Tibial nerve (tissue), 4 donors: ENCODE measurements around the gene ENOX1. TPM values are rescaled to one million over a fixed set of nuclear protein-coding genes. Genes with fewer than 3 reads are reported as not detected.

ENCODE experiments used
- DNase-seq, 2 donors: peaks; one replicate each; pipeline ENCODE4 v3.0.0-alpha.2; 2019; ENCODE audit warnings: low spot score in 2 of 2
- H3K27ac ChIP-seq, 4 donors: fragments of 200-600 bp; sonication (generic) in 3 of 4; one replicate each; pipeline ENCODE4 v1.5.1; 2017 to 2019; ENCODE audit warnings: mild to moderate bottlenecking in 1 of 4
- H3K27me3 ChIP-seq, 2 donors: fragments of 200-600 bp; sonication (generic) in 1 of 2; one replicate each; pipeline versions ENCODE4 v1.5.1 to v1.6.0; 2017 to 2019
- H3K36me3 ChIP-seq, 3 donors: fragments of 200-600 bp; sonication (generic); one replicate each; pipeline ENCODE4 v1.5.1; 2018 to 2019
- H3K4me1 ChIP-seq, 4 donors: fragments of 200-600 bp; sonication (generic) in 3 of 4; one replicate each; pipeline ENCODE4 v1.5.1; 2017 to 2019
- H3K4me3 ChIP-seq, 4 donors: fragments of 200-600 bp; sonication (generic) in 3 of 4; one replicate each; pipeline ENCODE4 v1.5.1; 2017 to 2019; ENCODE audit warnings: mild to moderate bottlenecking in 1 of 4, moderate library complexity in 1 of 4
- H3K9me3 ChIP-seq, 4 donors: fragments of 200-600 bp; sonication (generic) in 3 of 4; one replicate each; pipeline ENCODE4 v1.5.1; 2017 to 2019
- CTCF ChIP-seq, 5 experiments: fragments of 200-600 bp in 3 of 5; fragments of 450-650 bp in 2 of 5; sonication (generic) in 3 of 5; IDR thresholded peaks; one replicate each; pipeline ENCODE4 v1.5.1; 2016 to 2019; ENCODE audit warnings: antibody characterized with exemption in 5 of 5, mild to moderate bottlenecking in 3 of 5, moderate library complexity in 2 of 5
- EP300 ChIP-seq, 2 donors: sonication (generic); formaldehyde crosslinking; IDR thresholded peaks; one replicate each; pipeline ENCODE4 v1.6.1; 2017; ENCODE audit warnings: antibody characterized with exemption in 2 of 2, mild to moderate bottlenecking in 1 of 2
- POLR2A ChIP-seq, 2 donors: fragments of 450-650 bp; IDR thresholded peaks; one replicate each; pipeline ENCODE4 v1.6.1; 2017; ENCODE audit warnings: antibody characterized with exemption in 2 of 2, mild to moderate bottlenecking in 2 of 2, moderate library complexity in 2 of 2
- WGBS, 2 donors: methylation state at CpG; one replicate each; pipeline ENCODE4 v1.1.5; 2018; 5-methylcytosine and 5-hydroxymethylcytosine counted together
- total RNA-seq, 4 donors: library from RNA; depleted of rRNA; stranded (reverse); fragments of >200 nt; gene quantifications; one replicate each; pipeline ENCODE4 v1.1.0, GENCODE V29; 2016

The ENOX1 gene
- total RNA-seq, 4 donors from 2014 or later = 2.6 to 8.2 (median 4.6) TPM

GRCh38 chr13:43237616-43238015 lies 549.2 kb downstream of the ENOX1 start:
- Histone ChIP-seq H3K27ac (no peak overlapping the region), H3K9me3 (no peaks in the 10 kb centered on the region), H3K4me1 (no peaks in the 10 kb centered on the region), H3K36me3 (no peaks in the 10 kb centered on the region), H3K4me3 (no peak overlapping the region), H3K27me3 (no peaks in the 10 kb centered on the region)
- TF ChIP-seq CTCF (IDR thresholded peaks at IDR 0.05) (no peak), POLR2A (IDR thresholded peaks at IDR 0.05) (no peak), EP300 (IDR thresholded peaks at IDR 0.05) (no peak)
- DNase-seq = no peak
- WGBS, 2 donors = 75 to 89% methylated on average over 4 of the region's 4 CpGs

- no peaks in the 10 kb centered on the region for H3K27me3 ChIP-seq
- H3K4me3 ChIP-seq = no peak overlapping the region
- H3K36me3 ChIP-seq = no peaks in the 10 kb centered on the region
- no peak for DNase-seq
- H3K4me1 ChIP-seq = no peaks in the 10 kb centered on the region
- 63 to 67% methylated on average over 1 of the region's 1 CpG for WGBS, 2 donors
- TF ChIP-seq CTCF (IDR thresholded peaks at IDR 0.05) = no peak
- TF ChIP-seq POLR2A (IDR thresholded peaks at IDR 0.05) = no peak
- no peak for TF ChIP-seq EP300 (IDR thresholded peaks at IDR 0.05)
- no peak overlapping the region for H3K27ac ChIP-seq
- H3K9me3 ChIP-seq = no peaks in the 10 kb centered on the region
These were observed 551.7 kb downstream of the ENOX1 start for GRCh38 chr13:43235028-43235427.

DNA sequence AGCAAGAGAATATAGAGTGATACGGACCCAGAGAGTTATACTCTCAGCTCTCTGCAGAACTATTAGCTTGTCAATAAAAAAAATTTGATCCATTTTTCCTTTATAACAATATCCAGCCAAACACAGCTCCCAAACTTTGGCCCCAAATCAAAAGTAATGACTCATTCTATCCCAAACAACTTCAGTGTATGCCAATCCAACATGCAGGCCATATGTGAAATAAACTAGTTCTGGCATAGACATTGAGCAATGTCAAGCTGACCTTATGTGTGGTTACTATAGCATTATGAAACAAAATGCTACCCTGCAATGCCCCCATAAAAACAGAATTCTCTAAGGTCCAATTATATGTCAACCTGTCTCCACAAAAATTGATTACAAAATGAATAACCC lies 553.9 kb downstream of the ENOX1 start:
- 82 to 88% methylated on average over 1 of the region's 1 CpG for WGBS, 2 donors
- no peak for DNase-seq
- TF ChIP-seq CTCF (IDR thresholded peaks at IDR 0.05) (no peak), EP300 (IDR thresholded peaks at IDR 0.05) (no peak), POLR2A (IDR thresholded peaks at IDR 0.05) (no peak)
- Histone ChIP-seq H3K4me1 (no peaks in the 10 kb centered on the region), H3K9me3 (no peaks in the 10 kb centered on the region), H3K27me3 (no peaks in the 10 kb centered on the region), H3K4me3 (no peak overlapping the region), H3K36me3 (no peaks in the 10 kb centered on the region), H3K27ac (no peak overlapping the region)

GRCh38 chr13:43232144-43232872 lies 554.5 kb downstream of the ENOX1 start:
- Histone ChIP-seq H3K4me1 (no peaks in the 10 kb centered on the region), H3K9me3 (no peaks in the 10 kb centered on the region), H3K27ac (no peak overlapping the region), H3K36me3 (no peaks in the 10 kb centered on the region), H3K4me3 (no peak overlapping the region), H3K27me3 (no peaks in the 10 kb centered on the region)
- TF ChIP-seq EP300 (IDR thresholded peaks at IDR 0.05) (no peak), POLR2A (IDR thresholded peaks at IDR 0.05) (no peak), CTCF (IDR thresholded peaks at IDR 0.05) (no peak)
- 88 to 91% methylated on average over 5 of the region's 5 CpGs for WGBS, 2 donors
- no peak for DNase-seq

DNA sequence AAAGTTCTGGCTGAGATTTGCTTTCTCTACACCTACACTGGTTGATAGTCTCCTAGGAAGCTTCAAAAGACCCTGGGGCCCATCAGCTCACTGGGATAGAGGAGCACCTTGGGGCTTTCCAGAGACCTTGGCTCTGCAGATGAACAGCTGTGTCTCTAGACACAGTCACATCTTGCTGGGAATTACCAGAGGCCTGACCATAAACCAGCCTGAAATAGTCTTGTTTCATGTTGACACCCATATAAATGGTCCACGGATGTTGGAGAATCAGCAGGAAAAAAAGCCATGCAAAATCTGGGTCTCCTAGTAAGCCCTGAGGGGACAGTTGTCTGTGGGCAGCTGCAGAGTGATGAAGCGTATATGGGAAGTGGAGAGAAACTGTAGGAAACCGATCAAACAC lies 555.8 kb downstream of the ENOX1 start:
- TF ChIP-seq POLR2A (IDR thresholded peaks at IDR 0.05) (no peak), EP300 (IDR thresholded peaks at IDR 0.05) (no peak), CTCF (IDR thresholded peaks at IDR 0.05) (no peak)
- no peaks in the 10 kb centered on the region for H3K36me3 ChIP-seq
- H3K4me3 ChIP-seq = no peak overlapping the region
- H3K4me1 ChIP-seq = no peaks in the 10 kb centered on the region
- WGBS, 2 donors = 69 to 76% methylated on average over 3 of the region's 3 CpGs
- no peak overlapping the region for H3K27ac ChIP-seq
- H3K27me3 ChIP-seq = no peaks in the 10 kb centered on the region
- DNase-seq = no peak
- no peaks in the 10 kb centered on the region for H3K9me3 ChIP-seq
